Activated CD4-positive, alpha-beta T cell treated with anti-CD3 and anti-CD28 coated beads, Interleukin-2, amount 50 U/mL, for 16 hours (primary cell): Measurements from ENCODE around the gene ADAM22.

Experiments
- DNase-seq: peaks from one replicate; pipeline ENCODE4 v3.0.0-alpha.2; 2020

Gene ADAM22

DNA sequence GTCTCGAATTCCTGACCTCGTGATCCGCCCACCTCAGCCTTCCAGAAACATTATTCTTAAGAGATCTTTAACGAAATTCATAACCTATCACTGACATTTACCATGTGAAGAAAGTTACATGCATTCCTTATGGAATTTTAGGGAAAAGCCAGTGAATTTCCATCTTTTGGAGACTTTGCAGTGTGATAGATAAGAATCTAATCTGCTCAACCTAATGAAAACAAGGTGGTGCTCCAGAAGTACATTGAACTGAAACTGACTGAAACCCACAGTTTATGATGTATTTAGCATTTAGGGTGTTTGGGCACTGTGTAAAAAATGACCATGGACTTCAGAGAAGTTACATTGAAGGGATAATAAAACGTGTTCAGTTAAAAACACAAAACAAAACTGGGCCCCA is 242.1 kb downstream of the ADAM22 start:
- DNase-seq = no peak

GRCh38 chr7:88183051-88183450 is 249.0 kb downstream of the ADAM22 start:
- no peak for DNase-seq

DNA sequence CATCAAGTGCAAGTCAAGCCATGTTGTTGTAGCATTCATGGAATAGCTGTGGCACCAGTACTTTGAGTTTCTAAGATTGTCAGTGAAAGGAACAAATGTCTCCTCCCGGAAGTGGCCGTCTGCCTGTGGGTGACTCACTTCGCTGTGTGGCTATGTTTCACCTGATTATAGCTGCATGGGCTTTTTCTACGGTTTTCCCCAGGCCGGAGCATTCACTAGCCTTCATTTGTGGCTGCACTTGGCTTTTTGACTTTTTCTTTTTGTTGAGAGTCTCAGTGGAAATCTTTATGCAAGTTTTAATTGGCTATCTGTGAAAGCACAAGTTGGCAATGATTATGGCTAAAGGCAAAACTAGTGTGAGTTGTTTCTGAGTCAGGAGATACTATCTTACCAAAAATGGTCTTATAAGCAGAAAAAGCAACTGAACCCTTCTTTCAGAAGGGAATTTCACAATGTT is 250.8 kb downstream of the ADAM22 start:
- DNase-seq = no peak

GRCh38 chr7:88185650-88186049 is 251.6 kb downstream of the ADAM22 start:
- DNase-seq = no peak

DNA sequence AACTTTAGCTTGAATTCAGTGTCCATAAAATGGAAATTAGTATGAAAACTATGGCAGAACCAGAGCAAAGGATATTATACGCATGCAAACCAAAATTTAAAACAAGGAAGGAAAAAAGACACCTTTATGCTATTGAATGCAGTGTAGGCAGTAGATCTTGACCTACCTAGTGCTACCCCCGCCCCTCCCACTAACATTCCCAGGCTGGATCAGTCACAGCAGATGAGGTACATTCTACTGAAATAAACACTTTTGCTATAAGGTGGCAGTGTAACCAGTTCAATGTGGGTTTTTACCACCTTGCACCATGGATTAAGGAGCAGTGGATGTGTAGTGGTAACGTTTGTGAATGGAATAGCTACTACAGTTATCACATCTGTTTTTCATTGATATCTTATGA is 257.9 kb downstream of the ADAM22 start:
- DNase-seq = no peak

DNA sequence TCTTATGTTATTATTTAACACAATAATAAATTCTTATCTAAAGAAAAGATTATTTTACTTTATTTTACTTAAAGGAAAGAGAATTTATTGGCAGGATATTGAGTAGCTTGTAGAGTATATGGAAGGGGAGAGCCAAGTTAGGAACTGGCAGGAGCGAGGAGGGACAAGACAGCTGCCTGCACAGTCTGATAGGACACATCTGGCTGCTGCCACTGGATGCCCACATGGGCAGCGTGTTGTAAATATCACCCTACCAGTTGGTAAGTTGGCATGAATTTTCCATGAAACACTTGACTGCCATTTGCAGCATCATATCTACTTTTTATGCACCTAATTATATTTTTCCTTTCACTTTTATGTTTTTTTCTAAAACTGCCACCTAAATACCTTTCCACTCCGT is 266.2 kb downstream of the ADAM22 start:
- no peak for DNase-seq

- DNase-seq = no peak
Observed at GRCh38 chr7:88200789-88201188, 266.7 kb downstream of the ADAM22 start.

DNA sequence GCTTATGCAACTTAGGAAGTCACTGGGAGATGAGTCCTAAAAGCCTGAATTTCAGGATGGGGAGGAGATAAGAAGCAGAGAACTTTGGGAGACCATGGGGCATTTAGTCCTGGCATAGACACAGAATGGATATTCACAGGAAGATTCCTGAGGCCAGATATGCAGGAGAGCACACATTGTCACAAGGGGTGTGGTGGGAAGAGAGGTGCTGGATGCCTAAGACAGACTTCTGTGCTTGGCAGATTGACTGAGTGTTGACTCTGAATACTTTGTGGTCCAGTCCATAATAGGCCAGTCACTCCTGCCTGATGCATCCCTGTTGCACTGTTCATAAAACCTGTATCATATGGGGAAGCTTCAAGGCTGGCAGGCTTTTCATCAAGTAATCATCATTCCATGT is 267.3 kb downstream of the ADAM22 start:
- no peak for DNase-seq

- DNase-seq = no peak
Observed at GRCh38 chr7:88202278-88202677, 268.2 kb downstream of the ADAM22 start.

DNA sequence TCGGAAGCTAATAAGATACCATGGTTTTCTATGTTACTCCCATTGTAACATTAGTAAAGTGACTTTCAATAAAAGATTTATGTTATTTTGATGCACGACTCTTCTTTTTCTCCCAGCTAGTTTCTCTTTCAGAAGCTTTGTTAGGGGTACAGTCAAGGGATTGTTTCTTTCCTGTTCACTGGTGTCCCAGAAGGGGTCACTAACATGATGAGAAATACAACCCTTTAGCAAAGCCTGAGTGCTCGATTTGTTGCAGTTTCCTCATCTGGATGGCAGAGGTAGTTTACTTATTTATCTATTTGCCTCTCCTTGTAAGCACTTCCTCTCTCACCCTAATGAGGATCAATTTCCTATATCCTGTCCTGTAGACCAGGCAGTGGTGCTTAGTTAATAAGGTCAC is 268.7 kb downstream of the ADAM22 start:
- no peak for DNase-seq

- no peak for DNase-seq
Observed at GRCh38 chr7:88203401-88203800, 269.4 kb downstream of the ADAM22 start.

GRCh38 chr7:88204525-88205110 is 270.6 kb downstream of the ADAM22 start:
- DNase-seq = no peak

DNA sequence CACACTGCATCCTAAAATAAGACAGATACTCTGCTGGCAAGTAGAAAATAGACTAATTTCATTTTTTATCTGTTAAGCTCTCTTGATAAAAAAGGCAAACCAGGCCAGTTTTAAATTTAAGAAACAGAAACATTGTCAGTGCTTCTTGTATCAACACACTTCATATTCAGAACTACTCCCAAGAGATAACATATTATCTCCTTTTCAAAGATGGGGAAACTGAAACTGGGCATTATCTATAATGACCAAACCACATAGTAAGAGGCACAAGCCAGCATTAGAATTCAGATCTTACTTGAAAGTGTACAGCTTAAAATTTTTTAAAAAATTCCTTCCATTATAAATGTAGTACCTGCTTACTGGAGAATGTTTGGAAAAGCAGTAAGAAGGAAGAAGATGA is 271.1 kb downstream of the ADAM22 start:
- DNase-seq = no peak

DNA sequence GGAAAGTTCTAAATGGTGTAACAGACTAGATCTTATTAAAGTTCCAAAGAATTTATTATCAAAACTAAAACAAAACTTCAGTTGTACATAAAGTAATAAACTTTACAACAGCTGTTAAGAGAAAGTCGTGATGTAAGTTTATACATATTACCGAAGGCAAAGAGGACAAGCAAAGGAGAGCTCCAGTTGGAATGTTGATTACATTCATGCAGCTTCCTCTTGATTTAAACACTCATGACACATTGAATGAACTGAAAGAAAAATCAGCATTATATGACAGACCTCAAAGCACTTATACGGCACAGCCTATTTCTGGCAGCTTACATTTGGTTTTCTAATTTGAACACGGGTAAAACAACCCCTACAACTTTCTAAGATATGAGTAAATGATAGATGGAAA is 272.2 kb downstream of the ADAM22 start:
- no peak for DNase-seq

- no peak for DNase-seq
Observed at GRCh38 chr7:88208521-88208920, 274.5 kb downstream of the ADAM22 start.

- no peak for DNase-seq
Observed at GRCh38 chr7:88212918-88213317, 278.9 kb downstream of the ADAM22 start.

DNA sequence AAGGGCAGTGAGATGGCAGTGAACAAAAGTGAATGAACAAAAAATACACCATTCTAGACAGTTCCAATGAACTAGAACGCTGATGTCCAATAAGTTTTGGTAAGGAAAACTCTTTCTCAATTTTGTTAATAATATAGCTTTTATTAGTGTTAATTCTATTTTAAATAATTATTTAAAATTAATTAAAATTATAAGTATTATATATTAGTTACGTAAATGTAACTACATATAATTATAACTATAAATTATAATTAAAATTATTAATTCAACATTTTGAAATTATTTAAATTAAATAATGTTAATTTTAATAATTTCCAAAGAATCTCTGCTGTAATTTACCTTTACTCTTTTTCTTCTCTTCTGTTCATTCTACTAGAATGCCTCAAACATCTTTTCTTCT is 280.4 kb downstream of the ADAM22 start:
- no peak for DNase-seq

GRCh38 chr7:88215295-88215694 is 281.2 kb downstream of the ADAM22 start:
- DNase-seq = no peak

- DNase-seq = no peak
Observed at GRCh38 chr7:88216276-88216675, 282.2 kb downstream of the ADAM22 start.

DNA sequence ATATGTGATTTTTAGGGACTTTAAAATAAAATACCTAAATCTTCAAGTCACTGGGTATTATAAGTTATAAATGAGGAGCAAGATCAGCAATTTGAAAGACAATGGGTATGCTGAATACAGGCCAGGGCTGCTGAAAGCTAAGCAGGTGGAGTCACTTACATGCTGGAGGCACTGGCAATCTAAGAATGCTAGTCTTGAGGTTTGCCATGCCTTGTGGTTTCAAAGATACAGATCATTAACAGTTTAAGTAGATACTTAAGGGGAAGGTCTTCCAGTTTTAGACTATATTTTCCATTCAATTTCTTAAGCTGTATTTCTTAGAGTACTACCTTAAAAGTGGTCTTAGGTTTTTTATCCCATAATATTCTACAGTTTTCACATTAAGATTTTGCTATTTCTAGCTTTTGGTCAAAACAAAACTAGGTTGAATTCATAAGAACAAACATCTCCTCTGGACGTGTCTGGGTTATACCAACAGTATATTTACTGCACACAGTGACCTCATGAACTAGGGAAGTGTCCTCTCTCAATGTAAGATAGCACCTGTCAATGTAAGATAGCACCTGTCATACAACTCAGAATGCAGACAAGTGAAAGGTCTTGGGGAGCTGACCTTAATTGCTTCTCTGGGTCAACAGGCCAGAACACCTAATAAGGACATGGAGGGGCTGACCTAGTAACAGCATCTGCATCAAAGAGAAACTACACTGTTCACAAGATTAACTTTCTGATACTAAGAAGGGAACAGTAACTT is 283.8 kb downstream of the ADAM22 start:
- DNase-seq = peak; percentile 57

DNA sequence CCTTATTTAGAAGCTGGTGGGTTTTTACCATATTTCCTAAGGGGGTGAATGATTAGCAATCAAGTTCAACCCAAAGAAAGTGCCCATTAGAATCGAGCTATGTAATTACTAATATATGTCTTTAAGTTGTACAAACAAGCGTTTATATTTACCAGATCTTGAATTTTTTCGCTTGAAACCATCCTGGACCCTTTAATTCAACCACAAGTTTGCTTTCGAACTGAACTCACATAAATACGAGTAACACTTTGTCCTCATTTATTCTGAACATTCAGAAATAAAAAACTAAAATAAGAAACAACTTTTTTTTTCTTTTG is 284.3 kb downstream of the ADAM22 start:
- no peak for DNase-seq

DNA sequence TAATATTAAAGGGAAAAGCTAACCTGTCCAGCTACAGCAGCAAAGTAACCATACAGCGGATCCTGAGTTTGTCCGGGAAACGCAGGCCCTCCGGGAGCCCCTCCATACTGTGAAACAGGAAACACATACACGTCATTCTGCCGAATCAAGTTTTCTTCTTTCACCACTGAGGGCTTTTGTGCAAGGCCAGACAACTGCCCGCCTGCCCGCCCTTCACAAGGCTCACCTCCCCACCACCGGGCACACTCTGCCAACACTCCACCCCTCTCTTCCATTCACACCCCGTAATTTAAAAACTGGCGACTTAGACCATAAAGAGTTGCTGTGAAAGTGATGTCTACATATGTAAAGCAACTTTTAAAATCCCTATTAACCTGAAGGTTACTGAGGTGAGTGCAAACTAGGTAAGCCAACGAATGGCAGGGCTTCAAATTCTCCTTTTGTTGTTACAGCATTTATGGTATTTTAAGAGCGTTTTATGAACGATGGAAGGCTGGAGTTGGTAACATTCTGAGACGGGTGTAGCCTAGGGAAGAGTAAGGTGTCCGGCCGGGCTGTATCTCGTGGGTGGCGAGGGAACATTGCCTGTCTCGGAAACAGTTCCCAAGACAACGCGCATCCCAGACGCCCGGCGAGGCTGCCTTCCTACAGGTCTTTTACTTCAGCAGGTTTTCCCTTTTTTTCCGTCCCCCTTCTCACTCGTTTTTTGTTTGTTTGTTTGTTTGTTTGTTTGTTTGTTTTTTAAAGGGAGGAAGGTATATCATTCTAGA is 285.0 kb downstream of the ADAM22 start:
- peak; percentile 64 for DNase-seq

- DNase-seq = peak; percentile 87
Observed at GRCh38 chr7:88219781-88220747, 286.0 kb downstream of the ADAM22 start, which contains the start of gene SRI. Gene SRI (minus strand): TSS chr7:88220038. CDS start chr7:88220026, 12 bp downstream.
